ENCODE data around the gene RIC8A. TPM values are rescaled to one million over a fixed set of nuclear protein-coding genes. Genes with fewer than 3 reads are reported as not detected.

The RIC8A gene
- total RNA-seq, 1 donor from 2014 or later = 116 TPM

GRCh38 chr11:196786-197731 lies 10.4 kb upstream of the RIC8A start:
- Histone ChIP-seq H3K4me3 (ENCODE audit: low read depth, low read length) (no peak overlapping the region), H3K36me3 (ENCODE audit: control insufficient read depth, insufficient read depth, low read length) (no peaks in the 10 kb centered on the region), H3K27me3 (ENCODE audit: control insufficient read depth, insufficient read depth, low read length) (no peaks in the 10 kb centered on the region)
- DNase-seq (ENCODE audit: low read depth) = no peak
- TF ChIP-seq CTCF (IDR thresholded peaks at IDR 0.05; ENCODE audit: insufficient read depth, low read length, poor library complexity, severe bottlenecking) = no peak

- Histone ChIP-seq H3K36me3 (ENCODE audit: control insufficient read depth, insufficient read depth, low read length) (no peaks in the 10 kb centered on the region), H3K4me3 (ENCODE audit: low read depth, low read length) (no peak overlapping the region), H3K27me3 (ENCODE audit: control insufficient read depth, insufficient read depth, low read length) (no peaks in the 10 kb centered on the region)
- TF ChIP-seq CTCF (IDR thresholded peaks at IDR 0.05; ENCODE audit: insufficient read depth, low read length, poor library complexity, severe bottlenecking) = no peak
- no peak for DNase-seq (ENCODE audit: low read depth)
Measured at GRCh38 chr11:197741-198235, 9.7 kb upstream of the RIC8A start.

DNA sequence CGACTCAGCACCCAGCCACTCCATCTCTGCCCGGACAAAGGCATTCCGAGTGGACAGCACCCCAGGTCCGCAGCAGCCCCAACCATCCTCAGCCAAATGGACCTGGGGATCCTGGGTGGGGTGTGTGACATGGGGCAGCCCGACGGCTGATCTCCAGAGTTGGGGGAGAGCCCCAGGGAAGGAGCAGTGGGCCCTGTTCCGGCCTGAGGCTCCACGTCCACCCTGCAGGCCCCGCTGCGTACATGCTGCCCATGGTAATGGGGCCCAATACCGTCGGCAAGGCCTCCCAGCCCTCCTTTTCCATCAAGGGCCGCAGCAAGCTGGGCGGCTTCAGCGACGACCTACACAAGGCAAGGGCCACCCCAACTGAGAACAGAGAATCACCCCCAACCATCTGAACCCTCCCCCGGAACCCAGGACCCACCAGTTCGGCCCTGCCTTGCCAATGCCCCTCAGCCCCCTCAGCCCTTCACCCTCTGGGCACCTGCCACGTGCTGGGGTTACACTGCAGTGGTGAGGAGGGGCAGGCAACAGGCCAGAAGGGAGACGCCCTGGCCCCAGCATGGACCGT lies 9.2 kb upstream of the RIC8A start:
- no peak for TF ChIP-seq CTCF (IDR thresholded peaks at IDR 0.05; ENCODE audit: insufficient read depth, low read length, poor library complexity, severe bottlenecking)
- no peaks in the 10 kb centered on the region for H3K36me3 ChIP-seq (ENCODE audit: control insufficient read depth, insufficient read depth, low read length)

GRCh38 chr11:199004-199581 lies 8.4 kb upstream of the RIC8A start:
- no peak overlapping the region for H3K4me3 ChIP-seq (ENCODE audit: low read depth, low read length)
- no peak for DNase-seq (ENCODE audit: low read depth)
- H3K27me3 ChIP-seq (ENCODE audit: control insufficient read depth, insufficient read depth, low read length) = no peaks in the 10 kb centered on the region
- H3K36me3 ChIP-seq (ENCODE audit: control insufficient read depth, insufficient read depth, low read length) = no peaks in the 10 kb centered on the region
- no peak for TF ChIP-seq CTCF (IDR thresholded peaks at IDR 0.05; ENCODE audit: insufficient read depth, low read length, poor library complexity, severe bottlenecking)

More for the DNA sequence above, 9.2 kb upstream of the RIC8A start:
- Histone ChIP-seq H3K27me3 (ENCODE audit: control insufficient read depth, insufficient read depth, low read length) (no peaks in the 10 kb centered on the region), H3K4me3 (ENCODE audit: low read depth, low read length) (no peak overlapping the region)
- no peak for DNase-seq (ENCODE audit: low read depth)

GRCh38 chr11:199782-200181 lies 7.7 kb upstream of the RIC8A start:
- Histone ChIP-seq H3K27me3 (ENCODE audit: control insufficient read depth, insufficient read depth, low read length) (no peaks in the 10 kb centered on the region), H3K4me3 (ENCODE audit: low read depth, low read length) (no peak overlapping the region), H3K36me3 (ENCODE audit: control insufficient read depth, insufficient read depth, low read length) (no peaks in the 10 kb centered on the region)
- DNase-seq (ENCODE audit: low read depth) = no peak
- TF ChIP-seq CTCF (IDR thresholded peaks at IDR 0.05; ENCODE audit: insufficient read depth, low read length, poor library complexity, severe bottlenecking) = no peak
